Cardiac muscle cell (in vitro differentiated cells and primary cell): ENCODE results near the gene PFKL. TPM values are rescaled to one million over a fixed set of nuclear protein-coding genes. Genes with fewer than 3 reads are reported as not detected.

Source experiments
- DNase-seq, 2 donors: peaks; one replicate each; pipeline versions ENCODE4 v3.0.0 to v3.0.0-alpha.2; 2010 to 2017; ENCODE audit warnings: low read depth in 1 of 2, low spot score in 1 of 2
- H3K27ac ChIP-seq: fragments of 200-600 bp; sonication (generic); 2 replicates; pipeline ENCODE4 v1.5.1; 2016
- H3K27me3 ChIP-seq: fragments of 200-600 bp; sonication (generic); 2 replicates; pipeline ENCODE4 v1.6.0; 2016; ENCODE audit warnings: control low read depth
- H3K36me3 ChIP-seq: fragments of 200-600 bp; sonication (generic); 2 replicates; pipeline ENCODE4 v1.5.1; 2016; ENCODE audit warnings: control low read depth
- H3K4me1 ChIP-seq: fragments of 200-600 bp; sonication (generic); 2 replicates; pipeline ENCODE4 v1.8.1; 2017; ENCODE audit warnings: low read depth, mild to moderate bottlenecking, mixed run types
- H3K4me3 ChIP-seq: fragments of 200-600 bp; sonication (generic); 2 replicates; pipeline ENCODE4 v1.5.1; 2016; ENCODE audit warnings: mild to moderate bottlenecking
- H3K9me3 ChIP-seq: fragments of 200-600 bp; sonication (generic); 2 replicates; pipeline ENCODE4 v1.5.1; 2017; ENCODE audit warnings: low read depth, mild to moderate bottlenecking, control low read depth
- polyA plus RNA-seq: library from polyadenylated mRNA; unstranded; fragments of >200 nt; fragmentation: Nextera tagmentation; extraction: Ambion mirVana; gene quantifications from 2 replicates; pipeline ENCODE4 v1.2.1, GENCODE V29; 2016
- total RNA-seq: library from RNA; depleted of rRNA; stranded (reverse); fragments of >200 nt; gene quantifications from 2 replicates; pipeline ENCODE4 v1.2.3, GENCODE V29; 2016
- TF ChIP-seq, protein P1 (sequence below): IDR thresholded peaks from 2 replicates; pipeline ENCODE4 v1.5.1; 2012; ENCODE audit warnings: low read depth, mild to moderate bottlenecking, low read length

PFKL gene
- total and polyA plus RNA-seq, 2 experiments from 2014 or later, result 204 to 213 TPM

DNA sequence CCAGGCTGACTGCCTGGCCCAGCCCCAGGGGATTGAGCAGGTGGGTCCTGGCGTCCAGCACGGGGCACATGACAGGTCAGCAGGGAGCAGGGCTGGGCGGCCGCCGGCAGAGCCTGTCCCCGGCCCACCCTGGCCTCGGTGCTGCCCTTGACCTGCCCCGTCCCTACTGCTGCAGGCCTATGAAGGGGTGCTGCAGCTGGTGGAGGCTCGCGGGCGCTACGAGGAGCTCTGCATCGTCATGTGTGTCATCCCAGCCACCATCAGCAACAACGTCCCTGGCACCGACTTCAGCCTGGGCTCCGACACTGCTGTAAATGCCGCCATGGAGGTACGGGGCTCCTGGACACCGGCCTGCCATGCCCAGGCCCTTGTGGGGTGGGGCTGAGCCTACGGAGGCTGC lies 23.7 kb downstream of the PFKL start:
- H3K4me3 ChIP-seq, result no peak overlapping the region
- no peaks in the 10 kb centered on the region for H3K4me1 ChIP-seq
- TF ChIP-seq, protein P1, sequence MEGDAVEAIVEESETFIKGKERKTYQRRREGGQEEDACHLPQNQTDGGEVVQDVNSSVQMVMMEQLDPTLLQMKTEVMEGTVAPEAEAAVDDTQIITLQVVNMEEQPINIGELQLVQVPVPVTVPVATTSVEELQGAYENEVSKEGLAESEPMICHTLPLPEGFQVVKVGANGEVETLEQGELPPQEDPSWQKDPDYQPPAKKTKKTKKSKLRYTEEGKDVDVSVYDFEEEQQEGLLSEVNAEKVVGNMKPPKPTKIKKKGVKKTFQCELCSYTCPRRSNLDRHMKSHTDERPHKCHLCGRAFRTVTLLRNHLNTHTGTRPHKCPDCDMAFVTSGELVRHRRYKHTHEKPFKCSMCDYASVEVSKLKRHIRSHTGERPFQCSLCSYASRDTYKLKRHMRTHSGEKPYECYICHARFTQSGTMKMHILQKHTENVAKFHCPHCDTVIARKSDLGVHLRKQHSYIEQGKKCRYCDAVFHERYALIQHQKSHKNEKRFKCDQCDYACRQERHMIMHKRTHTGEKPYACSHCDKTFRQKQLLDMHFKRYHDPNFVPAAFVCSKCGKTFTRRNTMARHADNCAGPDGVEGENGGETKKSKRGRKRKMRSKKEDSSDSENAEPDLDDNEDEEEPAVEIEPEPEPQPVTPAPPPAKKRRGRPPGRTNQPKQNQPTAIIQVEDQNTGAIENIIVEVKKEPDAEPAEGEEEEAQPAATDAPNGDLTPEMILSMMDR, result no peak
- peaks cover 12% of the 10 kb centered on the region for H3K36me3 ChIP-seq
- no peak for DNase-seq
- no peak overlapping the region for H3K27ac ChIP-seq
- no peaks in the 10 kb centered on the region for H3K27me3 ChIP-seq
- no peaks in the 10 kb centered on the region for H3K9me3 ChIP-seq

DNA sequence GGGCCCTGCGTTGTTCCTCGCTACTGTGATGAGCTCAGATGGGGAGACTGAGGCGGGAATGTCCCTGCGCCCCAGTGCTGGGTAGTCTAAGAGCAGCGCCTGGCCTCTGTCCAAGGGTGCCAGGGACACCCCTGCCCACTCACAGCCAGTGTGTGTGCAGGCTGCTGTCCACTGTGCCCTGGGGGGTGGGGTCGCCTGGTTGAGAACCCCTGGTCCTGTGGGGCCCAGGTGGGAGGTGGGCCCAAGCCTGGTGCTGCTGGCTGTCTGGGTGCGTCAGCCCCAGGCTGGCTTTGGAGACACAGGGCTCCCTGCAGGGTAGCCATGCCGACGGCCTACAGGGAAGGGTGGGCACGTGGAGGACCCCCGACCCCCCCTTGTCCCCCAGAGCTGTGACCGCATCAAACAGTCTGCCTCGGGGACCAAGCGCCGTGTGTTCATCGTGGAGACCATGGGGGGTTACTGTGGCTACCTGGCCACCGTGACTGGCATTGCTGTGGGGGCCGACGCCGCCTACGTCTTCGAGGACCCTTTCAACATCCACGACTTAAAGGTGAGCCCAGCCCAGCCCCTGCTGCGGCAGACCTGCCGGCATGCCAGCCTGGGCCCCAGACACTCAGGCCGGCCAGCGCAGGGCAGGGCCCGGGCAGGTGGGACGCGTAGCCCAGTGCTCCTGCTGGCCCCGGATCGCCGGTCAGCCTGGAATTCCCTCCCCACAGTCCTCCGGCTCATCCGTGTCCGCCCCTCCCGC lies 24.4 kb downstream of the PFKL start:
- Histone ChIP-seq H3K36me3 (peaks cover 11% of the 10 kb centered on the region), H3K4me3 (no peak overlapping the region), H3K4me1 (no peaks in the 10 kb centered on the region), H3K9me3 (no peaks in the 10 kb centered on the region), H3K27ac (no peak overlapping the region), H3K27me3 (no peaks in the 10 kb centered on the region)
- TF ChIP-seq, protein P1, result no peak
- no peak for DNase-seq

DNA sequence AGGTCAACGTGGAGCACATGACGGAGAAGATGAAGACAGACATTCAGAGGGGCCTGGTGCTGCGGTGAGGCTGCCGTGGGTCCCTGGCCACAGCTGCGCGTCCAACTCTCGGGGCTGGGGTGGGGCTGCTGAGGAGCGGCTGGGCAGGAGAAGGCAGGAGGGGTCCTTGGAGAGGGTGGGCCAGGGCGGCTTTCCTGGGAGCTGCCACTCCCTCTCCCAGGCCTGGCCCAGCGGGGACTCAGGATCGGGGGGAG lies 24.9 kb downstream of the PFKL start:
- TF ChIP-seq, protein P1, result no peak
- no peak for DNase-seq
- Histone ChIP-seq H3K4me3 (no peak overlapping the region), H3K27me3 (no peaks in the 10 kb centered on the region), H3K4me1 (no peaks in the 10 kb centered on the region), H3K9me3 (no peaks in the 10 kb centered on the region), H3K27ac (no peak overlapping the region), H3K36me3 (peaks cover 10% of the 10 kb centered on the region)

DNA sequence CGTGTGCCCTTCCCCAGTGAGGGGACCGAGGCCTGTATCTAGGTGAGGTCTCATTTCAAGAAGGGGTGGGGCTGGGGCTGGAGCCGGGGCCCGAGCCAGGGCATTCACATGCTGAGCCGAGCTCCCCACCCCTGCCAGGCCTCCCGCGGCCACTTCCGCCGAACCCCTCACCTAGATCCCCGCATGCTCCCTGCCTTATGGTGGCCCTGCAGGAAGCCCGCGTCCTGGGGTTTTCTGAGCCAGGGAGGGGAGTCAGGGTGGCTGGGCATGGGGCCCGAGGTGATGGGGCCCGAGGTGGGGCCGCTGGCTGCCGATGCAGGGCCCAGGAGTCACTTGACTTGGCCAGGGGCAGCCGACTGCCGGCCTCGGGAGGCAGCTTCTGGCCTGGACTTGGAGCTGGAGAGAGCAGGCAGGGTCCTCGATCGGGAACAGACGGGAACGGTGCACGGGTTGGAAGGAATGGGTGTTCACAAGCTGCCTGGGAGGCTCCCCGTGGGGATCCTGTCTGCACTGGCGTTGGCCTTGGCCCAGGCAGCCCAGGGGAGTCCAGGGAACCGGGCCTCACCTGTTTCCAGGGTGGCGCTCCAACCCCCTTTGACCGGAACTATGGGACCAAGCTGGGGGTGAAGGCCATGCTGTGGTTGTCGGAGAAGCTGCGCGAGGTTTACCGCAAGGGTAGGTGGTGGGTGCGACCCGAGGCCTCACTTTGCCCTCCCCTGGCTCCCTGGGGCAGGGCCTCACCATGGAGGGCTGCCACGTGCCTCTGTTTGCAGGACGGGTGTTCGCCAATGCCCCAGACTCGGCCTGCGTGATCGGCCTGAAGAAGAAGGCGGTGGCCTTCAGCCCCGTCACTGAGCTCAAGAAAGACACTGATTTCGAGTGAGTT lies 25.8 kb downstream of the PFKL start:
- peaks cover 6% of the 10 kb centered on the region for H3K36me3 ChIP-seq
- no peak overlapping the region for H3K4me3 ChIP-seq
- TF ChIP-seq, protein P1, result no peak
- no peak for DNase-seq
- H3K27me3 ChIP-seq, result no peaks in the 10 kb centered on the region
- no peaks in the 10 kb centered on the region for H3K4me1 ChIP-seq
- no peaks in the 10 kb centered on the region for H3K9me3 ChIP-seq
- H3K27ac ChIP-seq, result no peak overlapping the region

DNA sequence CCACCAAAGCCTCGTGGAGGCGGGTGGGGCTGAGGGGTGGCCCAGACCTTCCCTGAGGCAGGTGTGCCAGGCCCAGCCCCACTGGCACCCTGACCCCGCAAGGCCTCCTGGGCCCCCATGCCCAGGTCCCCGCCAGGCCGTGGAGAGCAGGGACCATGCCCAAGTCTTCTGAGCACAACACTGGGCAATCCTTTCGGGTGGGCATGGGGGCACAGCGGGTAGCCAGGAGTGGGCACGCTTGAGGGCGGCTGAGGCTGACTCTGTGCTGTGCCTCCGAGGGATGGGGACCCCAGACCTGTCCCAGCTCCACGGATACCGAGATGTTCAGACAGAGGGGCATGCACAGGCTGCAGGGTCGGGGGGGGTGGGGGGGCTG lies 26.4 kb downstream of the PFKL start:
- TF ChIP-seq, protein P1, result no peak
- Histone ChIP-seq H3K4me1 (no peaks in the 10 kb centered on the region), H3K4me3 (no peak overlapping the region), H3K27ac (no peak overlapping the region), H3K27me3 (no peaks in the 10 kb centered on the region), H3K9me3 (no peaks in the 10 kb centered on the region), H3K36me3 (peaks cover 6% of the 10 kb centered on the region)
- DNase-seq, result no peak
